RWPE2 (cell line): Measurements from ENCODE around the gene WNK3.

Source experiments
- ATAC-seq: fragments of 200-7000 bp; cut with Tn5 transposase; 3 replicates; pipeline ENCODE4 v1.9.1; 2021; ENCODE audit warnings: low read depth
- DNase-seq: peaks from one replicate; pipeline ENCODE4 v3.0.0-alpha.2; 2020; ENCODE audit warnings: low spot score
- H3K27ac ChIP-seq: fragments of 450-650 bp; 2 replicates; pipeline ENCODE4 v1.5.1; 2017; ENCODE audit warnings: mild to moderate bottlenecking; ENCODE audit not compliant: poor library complexity, severe bottlenecking
- H3K27me3 ChIP-seq: fragments of 250-450 bp; sonication (Bioruptor Pico); 2 replicates; pipeline ENCODE4 v1.5.1; 2021; ENCODE audit warnings: mild to moderate bottlenecking, moderate library complexity; ENCODE audit not compliant: insufficient read depth, poor library complexity, severe bottlenecking
- H3K36me3 ChIP-seq: fragments of 250-450 bp; sonication (Bioruptor Pico); 2 replicates; pipeline ENCODE4 v1.5.1; 2020; ENCODE audit warnings: low read depth, mild to moderate bottlenecking, moderate library complexity
- H3K4me1 ChIP-seq: fragments of 250-450 bp; sonication (Bioruptor Pico); 2 replicates; pipeline ENCODE4 v1.5.1; 2021; ENCODE audit warnings: mild to moderate bottlenecking, moderate library complexity; ENCODE audit not compliant: insufficient read depth, poor library complexity, severe bottlenecking
- H3K4me3 ChIP-seq: fragments of 250-450 bp; sonication (Bioruptor Pico); 2 replicates; pipeline ENCODE4 v1.5.1; 2021; ENCODE audit warnings: mild to moderate bottlenecking, moderate library complexity; ENCODE audit not compliant: severe bottlenecking
- H3K9me3 ChIP-seq: fragments of 250-450 bp; sonication (Bioruptor Pico); 2 replicates; pipeline ENCODE4 v1.5.1; 2021; ENCODE audit warnings: mild to moderate bottlenecking, moderate library complexity; ENCODE audit not compliant: severe bottlenecking
- CTCF ChIP-seq: fragments of 450-650 bp; IDR thresholded peaks from one replicate; pipeline ENCODE4 v1.5.1; 2017; ENCODE audit warnings: mild to moderate bottlenecking, moderate library complexity; ENCODE audit not compliant: poor library complexity, severe bottlenecking

WNK3 gene

GRCh38 chrX:54320067-54320466, 37.8 kb downstream of the WNK3 start:
- DNase-seq, result no peak
- Histone ChIP-seq H3K27ac (no peak overlapping the region), H3K4me3 (no peak overlapping the region), H3K36me3 (no peaks in the 10 kb centered on the region), H3K4me1 (no peaks in the 10 kb centered on the region), H3K9me3 (no peaks in the 10 kb centered on the region), H3K27me3 (no peaks in the 10 kb centered on the region)
- TF ChIP-seq CTCF, result no peak
- no peak for ATAC-seq

- H3K9me3 ChIP-seq, result no peaks in the 10 kb centered on the region
- H3K27me3 ChIP-seq, result no peaks in the 10 kb centered on the region
- no peak for DNase-seq
- no peak overlapping the region for H3K4me3 ChIP-seq
- H3K27ac ChIP-seq, result no peak overlapping the region
- TF ChIP-seq CTCF, result no peak
- no peaks in the 10 kb centered on the region for H3K4me1 ChIP-seq
- H3K36me3 ChIP-seq, result no peaks in the 10 kb centered on the region
- no peak for ATAC-seq
These were observed 51.5 kb downstream of the WNK3 start for GRCh38 chrX:54306379-54306778.

- Histone ChIP-seq H3K4me3 (no peak overlapping the region), H3K27ac (no peak overlapping the region), H3K36me3 (no peaks in the 10 kb centered on the region), H3K9me3 (no peaks in the 10 kb centered on the region), H3K27me3 (no peaks in the 10 kb centered on the region), H3K4me1 (no peaks in the 10 kb centered on the region)
- no peak for ATAC-seq
- DNase-seq, result no peak
- no peak for TF ChIP-seq CTCF
These were observed 56.3 kb downstream of the WNK3 start for GRCh38 chrX:54301516-54301915.

- Histone ChIP-seq H3K27ac (no peak overlapping the region), H3K36me3 (no peaks in the 10 kb centered on the region), H3K4me3 (no peak overlapping the region), H3K27me3 (no peaks in the 10 kb centered on the region), H3K9me3 (no peaks in the 10 kb centered on the region), H3K4me1 (no peaks in the 10 kb centered on the region)
- DNase-seq (no peak), ATAC-seq (no peak)
- no peak for TF ChIP-seq CTCF
These were observed 63.5 kb downstream of the WNK3 start for GRCh38 chrX:54294306-54294705.

GRCh38 chrX:54292755-54293154, 65.1 kb downstream of the WNK3 start:
- Histone ChIP-seq H3K36me3 (no peaks in the 10 kb centered on the region), H3K27ac (no peak overlapping the region), H3K27me3 (no peaks in the 10 kb centered on the region), H3K9me3 (no peaks in the 10 kb centered on the region), H3K4me1 (no peaks in the 10 kb centered on the region), H3K4me3 (no peak overlapping the region)
- TF ChIP-seq CTCF, result no peak
- no peak for ATAC-seq
- DNase-seq, result no peak
